SK-N-MC (cell line): Measurements from ENCODE around the gene TICRR.

ENCODE experiments used
- EZH2 ChIP-seq: fragments of 200-600 bp; sonication (generic); IDR thresholded peaks from one replicate; pipeline ENCODE4 v1.6.1; 2017; ENCODE audit warnings: antibody characterized with exemption
- POLR2AphosphoS5 ChIP-seq: IDR thresholded peaks from 2 replicates; pipeline ENCODE4 v1.6.1; 2012; ENCODE audit warnings: mild to moderate bottlenecking, low read depth, low read length, borderline replicate concordance

DNA sequence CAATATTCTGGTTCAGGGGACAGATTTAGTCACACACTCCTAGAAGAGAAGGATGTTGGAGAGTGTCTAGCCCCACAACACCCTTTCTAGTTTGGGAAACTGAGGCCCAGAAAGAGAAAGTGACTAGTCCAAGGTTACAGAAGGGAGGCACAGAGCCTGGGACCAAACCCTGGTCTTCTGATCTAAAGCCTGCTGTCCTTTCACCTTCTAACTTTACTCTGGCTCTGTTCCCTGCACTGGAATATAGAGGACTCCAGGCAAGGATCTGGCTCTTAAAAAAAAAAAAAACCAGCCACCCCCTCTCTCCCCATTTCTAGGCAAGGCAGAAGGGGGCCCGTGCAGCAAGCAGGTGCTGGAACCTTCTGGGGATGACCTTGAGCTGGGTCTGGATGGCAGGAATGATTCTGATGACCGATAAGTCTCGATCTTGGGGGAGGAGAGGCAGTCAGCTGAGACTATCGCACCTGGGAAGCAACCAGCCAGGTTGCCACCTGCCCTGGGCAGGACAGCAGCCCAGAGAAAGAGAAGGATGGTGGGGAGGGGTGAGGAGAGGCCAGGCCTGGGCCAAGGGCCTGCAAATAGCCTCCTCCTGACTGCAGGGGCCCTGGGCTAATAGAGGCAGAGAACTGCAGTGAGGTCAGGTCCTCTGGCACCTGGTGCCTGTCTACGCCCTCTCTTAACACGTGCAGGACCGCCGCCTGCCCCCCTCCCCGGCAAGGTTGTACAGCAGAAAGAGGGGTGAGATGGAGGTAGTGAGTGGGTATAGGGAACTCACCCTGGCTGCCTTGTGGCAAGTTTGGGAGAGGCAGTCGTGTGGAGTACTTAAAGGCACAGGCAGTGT lies 48.4 kb upstream of the TICRR start:
- no peak for TF ChIP-seq EZH2
- TF ChIP-seq POLR2AphosphoS5: no peak
